ENCODE data around the gene ZNF624.
A peak's percentile ranks its signal among the peaks of the same experiment; 100 is the strongest.

Gene ZNF624

DNA sequence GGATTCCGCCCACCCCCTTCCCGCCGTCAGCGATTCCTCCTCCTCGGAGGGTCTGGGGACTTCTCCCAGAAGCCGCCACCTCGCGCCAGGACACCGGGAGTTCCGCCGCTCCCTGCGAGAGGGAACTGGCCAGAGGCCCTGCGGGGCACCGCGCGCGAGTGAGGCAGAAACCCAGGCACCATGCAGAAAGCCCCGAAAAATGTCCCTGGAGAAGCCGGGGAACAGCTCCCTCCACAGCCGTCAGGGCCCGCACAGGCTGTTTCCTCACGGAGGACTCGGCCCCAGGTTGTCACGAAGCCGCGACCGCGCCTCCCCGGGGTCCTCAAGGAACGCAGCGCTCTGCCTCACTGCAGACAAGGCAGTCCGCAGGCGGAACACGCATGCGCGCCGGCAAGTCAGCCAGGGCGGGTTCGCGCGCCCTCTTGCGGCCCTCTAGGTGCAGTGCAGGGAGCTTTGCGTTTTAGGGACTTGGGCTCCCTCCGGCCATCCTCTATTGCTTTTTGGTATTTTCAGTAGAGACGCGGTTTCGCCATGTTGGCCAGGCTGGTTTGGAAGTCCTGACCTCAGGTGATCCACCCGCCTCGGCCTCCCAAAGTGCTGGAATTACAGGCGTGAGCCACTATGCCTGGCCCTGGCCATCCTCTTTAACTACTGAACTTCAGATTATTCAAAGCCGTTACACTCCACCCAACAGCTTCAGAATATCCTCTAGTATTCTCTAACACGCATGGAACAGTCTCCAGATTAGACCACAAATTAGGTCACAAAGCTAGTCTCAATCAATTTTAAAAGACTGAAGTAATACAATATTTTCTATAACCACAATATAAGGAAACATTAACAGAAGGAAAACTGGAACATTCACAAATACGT is 64.3 kb downstream of the ZNF624 start:
- peak; percentile 73 to 81 for DNase-seq

DNA sequence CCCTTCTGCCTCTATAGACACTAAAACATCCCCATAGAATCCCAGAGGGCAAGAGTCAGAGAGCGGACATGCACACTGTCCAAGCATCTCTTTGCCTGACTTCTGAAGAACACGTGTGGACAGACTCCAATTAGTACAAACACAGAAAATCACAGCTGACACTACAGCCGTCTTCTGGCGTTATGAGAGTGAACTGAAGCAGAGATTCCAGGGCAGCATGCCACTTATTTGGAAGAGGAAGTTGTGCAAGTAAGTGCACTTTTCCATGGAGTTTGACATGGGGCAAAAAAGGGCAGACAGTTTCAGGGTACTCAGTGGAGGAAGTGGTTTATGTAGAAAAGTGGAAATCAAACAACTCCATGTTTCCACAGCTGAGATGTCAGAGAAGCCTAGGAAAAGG is 67.9 kb downstream of the ZNF624 start:
- DNase-seq: no peak

DNA sequence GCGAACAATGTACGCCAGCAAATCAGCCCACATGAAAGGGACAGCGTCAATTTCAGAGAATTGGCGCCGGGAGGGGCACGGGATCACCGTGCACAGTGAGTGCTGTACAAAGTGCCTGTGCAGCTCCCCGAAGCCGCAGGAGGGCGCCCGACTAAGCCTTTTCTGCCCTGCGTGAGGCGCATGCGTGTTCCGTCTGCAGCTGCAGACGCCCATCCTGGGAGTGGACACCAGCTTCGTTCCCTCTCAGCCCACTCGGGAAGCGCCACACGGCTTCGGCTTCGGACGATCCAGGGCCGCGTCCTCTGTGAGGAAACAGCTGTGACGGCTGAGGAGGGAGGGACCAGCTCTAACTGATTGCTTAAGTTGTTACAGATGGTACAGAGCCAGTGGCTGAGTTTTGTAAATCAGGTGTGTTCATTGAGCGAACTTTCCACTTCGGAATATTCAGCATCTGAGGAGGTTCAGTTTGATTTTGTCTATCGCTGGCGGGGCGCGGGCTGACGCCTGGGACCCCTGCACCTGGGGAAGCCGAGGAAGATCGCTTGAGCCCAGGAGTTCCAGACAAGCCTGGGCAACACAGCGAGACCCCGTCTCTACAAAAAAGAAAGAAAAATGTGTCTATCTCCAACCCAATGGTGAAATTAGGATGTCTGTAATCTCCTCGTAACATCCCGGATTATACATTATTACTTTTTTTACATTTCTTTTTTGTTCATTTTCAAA is 69.2 kb downstream of the ZNF624 start:
- DNase-seq: peak; percentile 77 to 87

DNA sequence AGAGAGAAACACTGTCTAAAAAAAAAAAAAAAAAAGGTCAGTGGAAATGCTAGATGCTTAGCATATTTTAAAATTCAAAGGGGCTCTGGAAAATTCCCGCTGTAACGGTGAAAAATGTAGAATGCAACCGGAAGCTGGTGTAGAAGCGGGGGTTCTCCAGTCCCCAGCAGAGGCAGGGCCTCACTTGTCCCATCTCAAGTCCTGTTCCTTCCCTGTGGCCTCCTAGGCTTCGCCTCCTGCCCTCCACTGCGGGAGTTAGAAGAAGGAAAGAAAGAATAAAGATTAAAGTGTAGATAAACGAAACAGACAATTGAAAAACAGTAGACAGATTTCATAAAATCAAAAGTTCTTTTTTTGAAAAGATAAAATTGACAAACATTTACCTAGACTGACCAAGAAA is 69.9 kb downstream of the ZNF624 start:
- no peak for DNase-seq

DNA sequence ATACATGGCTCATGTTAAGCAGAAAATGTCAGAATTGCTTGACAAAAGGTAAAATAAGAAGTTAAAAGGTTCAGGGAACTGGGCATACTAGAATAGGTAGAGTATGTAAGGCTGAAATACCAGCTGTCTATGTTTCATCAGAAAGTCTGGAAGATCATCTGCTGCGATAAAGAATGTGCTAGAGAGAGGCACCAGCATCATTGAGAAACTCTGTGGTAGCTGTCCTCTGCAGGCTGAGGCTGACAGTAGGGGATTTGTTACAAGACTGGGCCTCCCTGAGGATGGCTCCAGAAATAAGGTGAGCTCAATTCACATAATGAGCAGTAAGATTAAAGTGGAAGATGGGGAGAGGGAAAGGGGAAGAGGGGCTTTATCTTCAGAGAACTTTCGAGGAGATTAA is 80.2 kb downstream of the ZNF624 start:
- no peak for DNase-seq

Data from NCI-H2081 (cell line).